Left cardiac atrium (tissue), 4 donors: ENCODE results near the gene OR8D2. TPM values are rescaled to one million over a fixed set of nuclear protein-coding genes. Genes with fewer than 3 reads are reported as not detected.
"Not testable (repeated sequence)": the region's sequence is repeated elsewhere in the genome, so short reads cannot be mapped to it uniquely, and the experiment has no call there.

Source experiments
- ATAC-seq, 2 donors: fragments of 200-7000 bp; cut with Tn5 transposase; one replicate each; pipeline ENCODE4 v1.9.1; 2020; ENCODE audit warnings: mild to moderate bottlenecking in 2 of 2, moderate library complexity in 2 of 2
- DNase-seq: peaks from one replicate; pipeline ENCODE4 v3.0.0-alpha.2; 2020
- intact Hi-C, 2 donors: fragments of 100-400 bp; cut with DNase I; formaldehyde crosslinking; loops; one replicate each; pipeline versions ENCODE4 v1.14.1 to v1.15.1; 2022 to 2023
- total RNA-seq, 2 donors: library from RNA; stranded (reverse); fragmentation: NEBNext Ultra II Directional; extraction: Animal tissue kit (Norgen Biotek cat#: 25700); gene quantifications; one replicate each; pipeline ENCODE4 v1.2.1, GENCODE V29; 2021
- donor health status: DM: no; HTN: yes; CAD: no.
- donor health status: DM: no; HTN: yes; CAD: no; lungs with severe emphysema.
- donor health status: DM: yes; HTN: yes; CAD: no.
- donor health status: Dilated cardiomyopathy.

Gene OR8D2
- total RNA-seq, 2 donors from 2014 or later: not detected

GRCh38 chr11:124297921-124298320 lies 22.1 kb downstream of the OR8D2 start:
- DNase-seq: no peak
- intact Hi-C loops: no loop called here
- no peak for ATAC-seq

DNA sequence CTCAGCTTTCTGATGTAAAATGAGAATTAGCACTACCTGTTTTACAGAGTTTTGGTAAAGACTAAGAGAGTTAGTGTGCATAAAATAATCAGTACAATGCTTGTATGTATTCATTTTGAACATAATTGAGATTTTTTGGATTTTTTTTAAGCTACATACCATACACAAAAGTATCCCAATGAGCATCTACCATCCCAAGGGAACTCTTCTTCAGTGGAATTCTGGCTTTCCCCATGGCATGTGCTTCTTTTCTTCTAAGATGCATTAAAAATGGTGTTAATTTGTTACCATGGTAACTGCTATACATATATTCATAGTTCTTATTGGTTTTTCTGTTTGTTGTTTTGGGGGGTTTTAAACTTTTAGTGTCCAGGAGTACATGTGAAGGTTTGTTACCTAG lies 24.0 kb downstream of the OR8D2 start:
- no peak for ATAC-seq
- intact Hi-C loops: no loop called here
- no peak for DNase-seq

DNA sequence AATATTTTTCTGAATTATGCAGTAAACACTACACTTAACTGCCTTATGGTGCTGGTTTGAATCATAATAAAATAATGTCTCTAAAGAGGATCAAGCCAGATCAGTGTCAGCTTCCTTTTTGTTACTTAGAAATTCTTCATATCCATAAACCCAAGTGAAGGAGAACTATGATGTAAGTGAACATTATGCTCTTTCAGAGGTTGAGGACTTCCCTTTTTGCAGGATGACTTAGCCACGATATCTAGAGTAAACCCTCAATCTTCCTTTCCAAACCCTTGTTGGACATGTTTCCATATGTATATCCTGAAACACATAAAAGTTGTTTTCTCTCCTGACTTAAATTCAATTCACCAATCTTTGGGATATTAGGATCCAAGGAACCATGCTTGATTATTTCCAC lies 25.3 kb downstream of the OR8D2 start:
- no peak for ATAC-seq
- intact Hi-C loops: no loop called here
- no peak for DNase-seq

DNA sequence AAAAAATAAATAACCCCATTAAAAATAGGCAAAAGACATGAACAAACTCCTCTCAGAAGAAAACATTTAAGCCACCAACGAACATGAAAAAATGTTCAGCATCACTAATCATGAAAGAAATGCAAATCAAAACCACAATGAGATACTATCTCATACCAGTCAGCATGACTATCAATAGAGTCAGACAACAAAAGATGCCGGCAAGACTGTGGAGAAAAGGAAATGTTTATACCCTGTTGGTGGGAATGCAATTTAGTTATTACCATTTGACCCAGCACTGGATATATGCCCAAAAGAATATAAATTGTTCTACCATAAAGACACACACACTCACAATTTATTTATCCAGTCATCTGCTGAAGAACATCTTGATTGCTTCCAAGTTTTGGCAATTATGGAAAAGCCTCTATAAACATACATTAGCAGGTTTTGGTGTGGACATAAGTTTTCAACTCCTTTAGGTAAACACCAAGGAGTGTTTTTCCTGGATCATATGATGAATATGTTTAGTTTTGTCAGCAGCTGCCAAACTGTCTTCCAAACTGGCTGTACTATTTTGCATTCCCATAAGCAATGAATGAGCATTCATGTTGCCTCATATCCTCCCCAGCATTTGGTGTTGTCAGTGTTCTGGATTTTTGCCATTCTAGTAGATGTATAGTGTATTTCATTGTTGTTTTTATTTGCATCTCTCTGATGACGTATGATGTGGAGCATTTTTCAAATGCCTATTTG lies 34.2 kb downstream of the OR8D2 start:
- intact Hi-C loops: no loop called here
- no peak for ATAC-seq
- no peak for DNase-seq

GRCh38 chr11:124278261-124278660 lies 41.7 kb downstream of the OR8D2 start:
- no peak for ATAC-seq

GRCh38 chr11:124277804-124278203 lies 42.2 kb downstream of the OR8D2 start:
- intact Hi-C loops: no loop called here
- no peak for DNase-seq
- ATAC-seq: no peak

More at GRCh38 chr11:124278261-124278660, 41.7 kb downstream of the OR8D2 start:
- no peak for DNase-seq
- intact Hi-C loops: no loop called here

DNA sequence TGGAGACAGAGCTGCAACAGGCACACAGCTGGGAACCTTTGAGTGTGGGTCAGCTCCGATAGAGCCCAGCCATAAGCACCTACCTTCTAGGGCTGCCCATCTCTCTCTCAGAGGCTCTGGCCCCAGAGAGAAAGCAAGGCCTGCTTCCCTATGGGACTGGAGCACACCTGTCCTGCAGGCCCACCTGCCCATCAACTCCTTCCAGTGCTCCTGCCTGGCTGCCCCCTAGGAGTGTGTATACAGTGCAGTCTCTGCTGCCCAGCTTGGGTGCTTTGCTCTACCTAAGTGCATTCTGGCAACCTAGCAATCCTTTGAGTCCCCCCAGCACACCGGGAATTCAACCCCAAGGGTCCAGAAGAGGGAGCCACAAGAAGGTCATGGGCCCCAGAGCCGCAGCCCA lies 42.8 kb downstream of the OR8D2 start:
- intact Hi-C loops: no loop called here
- no peak for ATAC-seq
- DNase-seq: no peak

DNA sequence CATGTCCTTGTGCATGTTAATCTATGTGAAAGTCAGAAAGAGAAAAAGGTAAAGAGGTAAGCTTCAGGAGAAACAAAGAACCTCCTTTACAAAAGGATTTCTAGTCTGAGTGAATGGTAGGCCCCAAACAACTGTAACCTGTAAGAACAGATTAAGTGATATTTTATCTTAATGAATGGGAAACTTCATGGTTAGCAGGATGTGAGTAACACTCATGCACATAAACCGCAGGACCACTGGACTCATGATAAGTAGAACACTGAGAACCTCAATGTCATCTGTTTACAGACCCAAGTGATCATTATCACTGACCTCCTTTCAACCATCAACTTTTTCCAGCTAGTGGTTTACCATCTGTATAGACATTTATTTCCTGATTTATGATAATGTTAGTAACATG lies 43.9 kb downstream of the OR8D2 start:
- intact Hi-C loops: no loop called here
- DNase-seq: no peak
- no peak for ATAC-seq

DNA sequence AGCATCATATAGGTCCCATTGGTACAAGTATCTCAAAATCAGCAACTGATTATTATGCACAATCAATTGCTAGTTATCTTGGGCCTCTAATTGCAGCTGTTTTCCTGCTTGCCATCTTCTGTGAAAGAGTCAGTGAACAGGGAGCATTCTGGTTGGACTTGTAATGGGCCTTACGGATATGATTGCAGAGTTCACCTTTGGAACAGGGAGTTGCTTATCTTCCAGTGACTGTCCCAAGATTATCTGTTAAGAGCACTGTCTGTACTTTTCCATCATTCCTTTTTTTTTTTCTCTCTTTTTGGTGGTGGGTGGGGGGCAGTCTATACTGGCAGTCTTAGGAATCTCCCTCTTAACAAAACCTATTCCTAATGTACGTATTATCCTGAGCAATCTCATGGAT lies 46.0 kb downstream of the OR8D2 start:
- intact Hi-C loops: no loop called here
- no peak for DNase-seq
- no peak for ATAC-seq

DNA sequence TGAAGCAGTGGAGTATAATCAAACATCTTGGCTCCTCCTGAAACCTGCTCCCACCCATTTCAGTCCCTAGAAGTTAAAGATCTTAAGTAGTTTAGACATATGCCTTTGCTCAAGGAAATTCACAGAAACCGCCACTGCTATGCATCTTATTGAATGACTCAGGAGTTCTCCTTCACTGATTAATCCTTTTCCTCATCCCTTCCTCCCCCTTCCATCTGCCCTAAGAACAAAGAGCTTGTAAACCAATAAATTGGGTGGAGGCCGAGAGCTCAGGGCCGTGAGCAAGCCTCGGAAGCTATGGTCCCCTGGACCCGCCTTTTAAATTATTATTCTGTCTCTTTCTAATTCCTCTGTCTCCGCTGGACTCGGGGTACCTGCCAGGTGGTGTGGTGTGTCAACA lies 49.1 kb downstream of the OR8D2 start:
- intact Hi-C loops, DNase-seq, ATAC-seq: not testable (repeated sequence)

Other genes with a start within 250 kb of the OR8D2 start
- gene VWA5A, start 204.7 kb downstream of the OR8D2 start, total RNA-seq: 1 to 10 TPM; 5.4 to 7.6 TPM
- not detected for gene OR10D3, start 136.9 kb downstream of the OR8D2 start, total RNA-seq
- not detected for gene OR8G1, start 79.1 kb downstream of the OR8D2 start, total RNA-seq
- gene OR8G5, start 63.8 kb downstream of the OR8D2 start, total RNA-seq: not detected
- gene OR8D1, start 6.2 kb downstream of the OR8D2 start, total RNA-seq: not detected
- not detected for gene OR8B2, start 64.3 kb upstream of the OR8D2 start, total RNA-seq
- not detected for gene OR8B3, start 78.8 kb upstream of the OR8D2 start, total RNA-seq
- not detected for gene OR8B4, start 104.7 kb upstream of the OR8D2 start, total RNA-seq
- not detected for gene OR8B8, start 125.5 kb upstream of the OR8D2 start, total RNA-seq
- not detected for gene OR8B12, start 223.5 kb upstream of the OR8D2 start, total RNA-seq
- not detected for gene OR8A1, start 249.8 kb upstream of the OR8D2 start, total RNA-seq